ENCODE measurements around the gene TTLL13.
A peak's percentile ranks its signal among the peaks of the same experiment; 100 is the strongest.

Gene TTLL13, protein sequence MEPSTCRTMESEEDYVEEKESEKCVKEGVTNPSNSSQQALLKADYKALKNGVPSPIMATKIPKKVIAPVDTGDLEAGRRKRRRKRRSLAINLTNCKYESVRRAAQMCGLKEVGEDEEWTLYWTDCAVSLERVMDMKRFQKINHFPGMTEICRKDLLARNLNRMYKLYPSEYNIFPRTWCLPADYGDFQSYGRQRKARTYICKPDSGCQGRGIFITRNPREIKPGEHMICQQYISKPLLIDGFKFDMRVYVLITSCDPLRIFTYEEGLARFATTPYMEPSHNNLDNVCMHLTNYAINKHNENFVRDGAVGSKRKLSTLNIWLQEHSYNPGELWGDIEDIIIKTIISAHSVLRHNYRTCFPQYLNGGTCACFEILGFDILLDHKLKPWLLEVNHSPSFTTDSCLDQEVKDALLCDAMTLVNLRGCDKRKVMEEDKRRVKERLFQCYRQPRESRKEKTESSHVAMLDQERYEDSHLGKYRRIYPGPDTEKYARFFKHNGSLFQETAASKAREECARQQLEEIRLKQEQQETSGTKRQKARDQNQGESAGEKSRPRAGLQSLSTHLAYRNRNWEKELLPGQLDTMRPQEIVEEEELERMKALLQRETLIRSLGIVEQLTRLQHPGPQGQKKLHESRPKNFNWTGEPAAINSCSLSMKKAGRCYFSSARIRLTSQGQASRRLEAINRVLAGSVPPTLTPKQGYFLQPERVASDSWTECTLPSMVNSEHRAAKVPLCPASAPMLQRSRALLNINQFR

DNA sequence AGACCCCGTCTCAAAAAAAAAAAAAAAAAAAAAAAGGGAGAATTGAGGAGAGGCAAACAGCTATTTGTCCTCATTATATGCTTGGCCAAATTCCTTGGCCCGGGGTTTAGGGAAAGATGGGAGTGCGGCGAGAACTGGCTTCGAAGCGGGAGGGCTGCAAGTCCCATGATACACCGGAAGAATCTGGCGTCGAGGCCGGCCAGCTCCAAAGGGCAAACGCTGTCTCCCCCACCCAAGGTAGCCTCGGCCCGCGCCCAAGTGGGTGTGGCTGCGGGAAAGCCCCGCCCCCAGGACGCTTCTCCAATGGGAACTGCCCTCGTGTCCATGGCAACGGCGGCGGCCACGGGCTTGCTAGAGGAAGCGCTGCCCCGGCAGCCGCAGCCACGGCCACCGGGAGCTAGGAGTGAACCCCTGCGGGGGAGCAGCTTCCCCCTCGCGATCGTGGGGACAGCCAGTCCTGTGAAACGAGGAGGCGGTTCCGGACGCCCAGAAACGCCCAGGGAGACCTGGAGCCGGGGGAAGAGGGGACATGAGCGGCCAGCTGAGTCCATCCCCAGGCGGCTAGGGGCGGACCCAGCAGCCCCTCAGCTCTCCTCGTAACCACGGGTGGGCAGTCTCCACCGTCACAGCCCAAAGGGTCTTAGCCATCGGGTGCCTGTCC, at the start of gene TTLL13:
TSS of gene TTLL13 (plus strand) at position 354 of the 661 bp plus-strand sequence. CDS start 1,075 bp downstream, outside the sequence.
- DNase-seq: peak; percentile 25 to 93 (median 76)

DNA sequence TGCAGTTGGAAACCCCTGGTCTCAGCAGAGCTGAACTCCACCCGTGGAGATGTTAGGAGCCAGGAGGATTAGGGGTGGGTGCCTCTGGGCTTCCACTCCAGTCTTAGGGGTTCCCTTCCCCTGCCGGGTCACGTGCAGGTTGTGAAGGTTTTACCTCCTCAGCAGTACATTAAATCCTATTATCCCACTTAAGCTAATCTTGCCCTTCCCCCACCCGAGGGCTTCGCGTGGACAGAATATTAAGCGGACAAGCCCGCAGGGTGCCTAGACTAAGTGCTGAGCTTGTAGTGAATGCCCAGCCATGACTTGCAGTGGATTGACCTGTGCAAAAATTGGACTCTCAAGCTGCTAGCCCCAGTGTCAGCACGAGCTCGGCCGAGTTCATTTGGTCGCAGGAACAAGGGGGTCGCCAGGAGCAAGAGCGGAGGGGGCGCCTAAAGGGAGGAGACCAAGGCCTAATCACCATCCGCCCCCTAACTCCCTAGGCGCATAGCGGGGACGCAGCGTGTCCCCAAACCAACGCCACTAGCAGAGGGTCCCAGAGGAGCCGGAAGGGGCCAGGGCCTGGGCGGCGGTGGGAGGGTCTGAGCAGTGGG, 48.7 kb upstream of the TTLL13 start:
- peak in 11 of 56 donors; percentile 13 to 72 (median 37) for DNase-seq

DNA sequence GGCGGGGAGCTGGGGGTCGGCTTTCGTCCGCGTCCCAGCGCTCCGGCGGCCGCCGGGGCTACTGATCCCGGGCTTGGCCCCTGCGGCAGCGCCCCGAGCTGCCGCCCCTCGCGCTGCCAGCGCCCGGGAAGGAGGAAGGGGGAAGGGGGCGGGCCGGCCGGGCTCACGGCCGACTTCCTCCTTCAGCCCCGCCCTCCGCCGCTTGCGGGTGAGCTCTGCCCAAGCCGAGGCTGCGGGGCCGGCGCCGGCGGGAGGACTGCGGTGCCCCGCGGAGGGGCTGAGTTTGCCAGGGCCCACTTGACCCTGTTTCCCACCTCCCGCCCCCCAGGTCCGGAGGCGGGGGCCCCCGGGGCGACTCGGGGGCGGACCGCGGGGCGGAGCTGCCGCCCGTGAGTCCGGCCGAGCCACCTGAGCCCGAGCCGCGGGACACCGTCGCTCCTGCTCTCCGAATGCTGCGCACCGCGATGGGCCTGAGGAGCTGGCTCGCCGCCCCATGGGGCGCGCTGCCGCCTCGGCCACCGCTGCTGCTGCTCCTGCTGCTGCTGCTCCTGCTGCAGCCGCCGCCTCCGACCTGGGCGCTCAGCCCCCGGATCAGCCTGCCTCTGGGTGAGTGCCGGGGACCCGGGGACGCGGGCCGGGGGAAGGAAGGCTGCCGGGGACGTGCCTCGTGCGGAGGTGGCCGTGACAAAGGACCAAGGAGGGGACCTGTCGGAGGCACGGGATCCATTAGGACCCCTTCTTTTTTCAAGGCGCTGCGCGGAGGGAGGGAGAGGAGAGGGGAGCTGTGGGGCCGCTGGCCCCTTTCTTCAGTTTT, 48.0 kb upstream of the TTLL13 start, which contains the start of gene SEMA4B:
TSS of gene SEMA4B (plus strand) at position 201 of the 814 bp plus-strand sequence. CDS start at position 450, 249 bp downstream.
- DNase-seq: peak in 47 of 56 donors; percentile 17 to 80 (median 51)

DNA sequence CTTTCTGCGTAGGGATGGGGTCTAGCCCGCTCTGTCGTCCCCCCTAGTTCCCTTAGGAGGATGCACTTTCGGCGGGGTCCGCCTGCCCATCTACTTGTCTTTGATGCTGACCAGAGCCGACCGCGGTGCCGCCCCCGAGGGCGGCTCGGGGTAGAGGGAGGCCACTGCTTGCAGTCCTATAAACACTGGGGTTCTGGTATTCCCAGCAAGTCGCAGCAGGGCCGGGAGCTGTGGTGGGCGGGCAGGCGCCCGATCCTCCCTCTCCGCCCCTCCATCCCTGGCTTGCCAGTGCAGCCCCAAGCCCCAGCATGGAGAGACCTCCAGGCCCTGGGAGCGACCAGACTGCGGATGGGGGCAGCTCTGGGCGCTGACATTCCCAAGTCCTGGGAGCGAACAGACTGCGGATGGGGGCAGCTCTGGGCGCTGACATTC, 47.4 kb upstream of the TTLL13 start:
- peak in 5 of 56 donors; percentile 10 to 35 (median 21) for DNase-seq

DNA sequence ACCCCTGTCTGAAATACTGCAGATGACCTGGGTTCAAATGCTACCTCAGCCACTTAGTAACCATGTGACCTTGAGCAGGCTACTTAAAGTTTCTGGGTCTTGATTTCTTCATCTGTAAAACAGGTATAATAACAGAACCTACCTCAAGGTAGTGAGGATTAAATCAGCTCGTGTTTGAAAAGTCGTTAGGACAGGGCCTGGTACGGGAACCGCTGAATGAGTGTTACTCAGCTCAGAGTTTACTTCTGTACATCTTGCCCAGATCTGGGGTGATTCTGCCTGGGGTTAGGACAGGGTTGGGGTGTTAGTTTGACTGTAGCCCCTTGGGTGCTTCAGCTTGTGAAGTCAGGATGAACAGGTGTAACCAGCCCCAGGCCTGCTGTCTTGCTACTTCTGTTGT, 46.4 kb upstream of the TTLL13 start:
- no peak for DNase-seq

DNA sequence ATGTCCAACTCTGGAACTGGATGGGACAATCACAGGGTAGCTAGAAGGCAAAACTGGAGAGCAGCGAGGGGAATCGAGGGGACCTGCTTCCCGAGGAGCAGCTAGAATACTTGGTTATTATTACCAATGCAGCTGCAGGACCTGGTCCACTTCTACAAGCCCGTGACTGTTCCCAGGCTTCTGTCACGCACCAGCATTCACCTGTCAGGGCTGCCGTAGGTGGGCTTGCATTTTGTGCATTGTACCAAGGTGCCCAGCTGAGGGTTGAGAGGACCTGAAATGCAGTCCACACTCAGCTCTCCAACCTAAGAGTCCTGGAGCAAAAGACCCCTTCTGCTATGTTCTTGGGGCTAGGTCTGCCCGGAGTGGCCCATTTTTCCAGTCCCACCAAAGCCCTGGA, 45.9 kb upstream of the TTLL13 start:
- DNase-seq: no peak

DNA sequence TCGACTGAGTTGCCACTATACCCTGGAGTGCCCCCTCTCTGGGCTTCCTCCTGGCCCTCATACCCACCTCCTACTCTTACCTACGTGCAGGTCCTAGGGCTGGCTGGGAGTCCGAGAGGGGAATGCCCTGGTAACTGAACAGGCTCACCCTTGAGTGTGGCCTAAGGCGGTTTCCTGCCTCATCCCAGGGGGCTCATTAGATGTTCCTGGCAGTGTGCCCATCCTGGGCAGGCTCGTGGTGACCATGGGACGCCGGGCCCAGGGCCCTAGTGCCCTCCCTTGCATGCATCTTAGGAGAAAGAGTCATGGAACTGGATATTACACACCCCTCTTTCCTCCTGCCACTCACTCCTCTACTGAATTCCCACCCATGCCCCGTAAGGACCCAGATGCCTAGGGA, 45.4 kb upstream of the TTLL13 start:
- peak in 22 of 56 donors; percentile 5 to 70 (median 28) for DNase-seq

DNA sequence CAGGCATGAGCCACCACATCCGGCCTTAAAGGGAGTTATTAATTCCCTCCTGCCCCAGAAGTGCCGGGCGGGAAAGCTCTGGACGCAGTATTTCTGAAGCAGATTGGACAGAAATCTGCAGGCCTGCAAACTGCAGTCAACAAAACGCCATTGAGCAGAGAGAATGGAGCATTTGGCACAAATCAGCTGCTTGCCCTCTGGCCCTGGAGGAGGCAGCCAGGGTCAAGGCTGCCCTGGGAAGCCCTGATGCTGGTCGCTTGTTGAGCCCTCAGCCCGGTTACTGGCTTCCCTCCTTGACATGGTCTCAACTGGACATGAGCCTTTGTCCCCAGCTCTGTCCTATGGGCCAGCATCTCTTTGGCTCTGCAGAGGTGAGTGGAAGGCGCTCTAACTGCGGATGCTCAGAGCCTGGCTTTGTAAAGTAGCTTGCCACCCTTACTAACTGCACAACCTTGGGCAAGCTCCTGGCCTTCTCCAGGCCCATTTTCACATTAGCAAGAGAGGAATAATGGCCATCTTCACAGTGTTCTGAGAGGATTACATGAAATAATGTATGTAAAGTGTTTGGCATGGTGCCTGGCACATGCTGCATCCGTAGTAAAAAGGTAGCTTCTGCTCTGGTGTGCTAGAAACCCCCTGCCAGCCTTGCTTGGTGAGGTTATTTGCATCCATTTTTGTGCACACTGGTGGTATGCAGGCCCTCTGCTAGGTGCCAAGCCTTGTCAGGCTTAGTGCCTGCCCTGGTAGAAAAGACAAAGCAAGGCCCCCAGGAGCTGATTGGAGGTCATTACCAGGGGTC, 44.1 kb upstream of the TTLL13 start:
- peak in 12 of 56 donors; percentile 16 to 41 (median 28) for DNase-seq

DNA sequence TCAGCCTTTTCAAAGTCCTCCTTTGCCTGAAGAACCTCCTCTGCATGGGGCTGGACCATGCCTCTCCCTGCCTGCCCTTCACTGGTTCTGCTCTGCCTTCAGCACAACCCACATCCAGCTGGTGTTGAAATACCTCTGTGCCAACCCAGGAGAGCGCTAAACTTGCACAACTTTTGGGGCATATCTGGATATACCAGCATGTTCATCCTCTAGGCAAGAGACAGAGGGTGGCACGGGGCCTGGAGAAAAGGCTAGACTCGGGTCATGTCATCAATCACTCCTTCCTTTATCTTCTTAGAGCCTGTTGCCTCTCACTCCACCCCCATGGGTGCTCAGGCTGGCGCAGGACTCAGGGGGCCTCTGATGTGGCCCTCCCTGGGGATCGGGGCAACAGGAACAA, 43.5 kb upstream of the TTLL13 start:
- DNase-seq: no peak

DNA sequence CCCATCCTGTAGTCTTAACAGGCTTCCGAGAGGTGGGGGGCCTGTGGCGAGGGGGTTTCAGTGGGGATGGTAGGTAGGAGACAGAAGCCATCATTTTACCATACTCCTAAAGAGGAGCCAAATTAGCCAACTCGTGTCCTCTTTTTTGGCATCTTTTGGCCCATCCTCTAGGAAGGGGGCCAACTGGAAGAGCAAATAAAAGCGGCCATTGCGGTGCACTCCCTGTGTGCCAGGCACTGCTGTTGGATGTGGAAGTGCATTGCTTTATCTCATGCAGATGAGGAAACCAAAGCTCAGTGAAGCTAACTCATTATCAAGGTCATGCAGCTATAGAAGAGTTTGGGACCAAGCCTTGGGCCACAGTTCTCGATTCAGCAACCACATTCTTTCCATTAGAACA, 42.1 kb upstream of the TTLL13 start:
- DNase-seq: no peak

DNA sequence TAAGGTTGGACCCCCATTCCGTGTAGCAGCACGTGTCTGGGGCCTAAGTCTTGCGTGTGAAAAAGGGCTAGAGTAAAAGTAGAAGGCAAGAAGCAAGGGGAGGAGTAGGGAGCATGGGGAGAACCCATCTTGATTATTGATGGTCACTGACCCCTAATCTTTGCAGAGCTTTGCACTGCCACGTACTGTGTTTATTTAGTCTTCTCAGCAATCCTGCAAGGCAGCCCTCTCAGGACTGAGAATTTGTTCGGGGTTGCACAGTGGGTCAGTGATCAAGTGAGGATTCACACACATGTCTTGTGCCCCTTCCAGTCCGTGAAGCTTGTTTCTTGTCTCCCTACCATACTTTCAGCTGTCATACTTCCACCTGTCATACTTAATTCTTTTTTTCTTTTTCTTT, 41.0 kb upstream of the TTLL13 start:
- no peak for DNase-seq

DNA sequence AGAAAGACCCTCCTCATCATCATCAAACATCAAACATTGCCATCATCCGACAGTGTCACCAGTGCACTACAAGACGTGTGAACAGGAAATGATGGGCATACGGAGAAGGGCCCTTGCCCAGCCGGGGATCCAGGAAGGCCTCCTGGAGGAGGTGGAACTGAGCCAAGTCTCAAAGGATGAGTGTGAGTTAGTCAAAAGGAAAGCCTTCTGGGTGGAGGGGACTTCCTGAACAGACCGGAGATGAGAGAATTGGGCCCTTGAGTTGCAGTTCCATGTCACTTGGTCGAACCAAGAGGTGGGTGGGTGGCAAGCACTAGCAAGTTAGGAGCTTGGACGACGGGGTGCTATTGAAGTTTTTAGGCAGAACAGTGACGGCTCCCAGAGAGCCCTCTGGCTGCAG, 39.8 kb upstream of the TTLL13 start:
- DNase-seq: no peak

DNA sequence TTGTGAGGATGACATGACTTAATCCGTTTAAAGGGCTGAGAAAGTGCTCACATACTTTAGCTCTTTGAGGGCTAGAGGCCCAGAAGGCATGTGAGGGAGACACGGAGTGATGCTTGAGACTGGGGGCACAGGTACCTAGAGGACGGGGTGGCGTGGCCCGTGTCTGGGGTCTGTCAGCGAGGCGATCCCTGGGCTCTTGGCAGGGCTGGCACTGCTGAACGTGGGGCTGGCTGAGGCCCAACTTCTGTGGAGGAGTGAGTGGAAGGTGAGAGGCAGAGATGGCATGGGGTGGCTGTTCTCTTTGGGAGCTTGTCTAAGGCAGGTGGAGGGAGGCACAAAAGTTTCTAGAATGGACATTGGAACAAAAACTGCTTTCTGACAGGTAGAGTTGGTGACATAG, 38.8 kb upstream of the TTLL13 start:
- DNase-seq: no peak

DNA sequence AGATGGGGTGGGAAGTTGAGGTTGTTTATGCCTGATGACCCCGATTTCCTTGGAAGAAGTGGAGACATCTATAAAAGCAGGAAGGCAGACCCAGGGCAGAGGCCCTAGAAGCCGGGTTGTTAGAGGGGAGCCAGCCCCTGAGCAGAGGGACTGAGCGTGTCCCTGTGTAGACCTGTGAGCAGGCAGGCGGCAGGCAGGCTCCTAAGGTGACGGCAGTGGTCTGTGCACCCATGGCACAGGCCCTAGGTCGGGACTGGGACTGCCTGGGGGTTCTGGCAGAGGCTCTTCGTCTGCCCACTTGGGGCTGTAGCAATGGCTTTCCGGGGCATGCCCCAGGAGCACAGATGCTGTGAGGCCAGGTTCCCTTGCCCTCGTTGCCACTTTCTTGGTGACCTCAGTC, 38.3 kb upstream of the TTLL13 start:
- no peak for DNase-seq

DNA sequence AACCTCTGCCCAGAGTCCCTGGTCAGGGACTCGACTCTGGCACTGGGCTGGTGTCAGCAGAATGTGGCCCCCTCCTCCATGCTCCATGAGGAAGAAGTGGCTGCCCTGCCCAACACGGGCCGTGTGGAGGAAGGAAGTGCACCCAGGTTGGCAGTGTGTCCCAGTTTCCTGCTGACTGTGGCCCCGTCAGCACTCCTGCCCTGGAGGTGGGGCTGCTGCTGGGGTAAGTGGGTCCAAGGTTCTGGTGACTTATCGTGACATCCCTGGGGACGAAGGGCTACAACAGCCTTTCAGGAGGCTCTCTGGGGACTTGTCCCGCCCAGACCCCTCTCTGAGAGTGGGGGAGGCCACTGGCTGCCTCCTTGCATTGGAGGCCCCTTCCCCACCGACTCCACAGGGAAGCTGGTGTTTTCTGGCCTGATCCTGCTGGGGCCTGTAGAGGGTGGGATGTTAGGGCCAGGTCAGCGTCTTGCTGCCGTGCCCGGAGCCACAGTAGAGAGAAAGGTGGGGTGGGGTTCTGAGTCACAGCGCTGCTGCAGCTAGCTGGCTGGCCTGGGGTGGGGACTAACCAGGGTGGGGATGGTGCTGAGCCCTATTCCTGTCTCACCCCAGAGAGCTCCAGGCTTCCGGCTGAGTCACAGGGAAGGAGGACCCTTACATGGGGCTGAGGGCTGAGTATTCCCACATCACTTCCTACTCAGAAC, 37.8 kb upstream of the TTLL13 start:
- peak in 1 of 56 donors; percentile 30 for DNase-seq

DNA sequence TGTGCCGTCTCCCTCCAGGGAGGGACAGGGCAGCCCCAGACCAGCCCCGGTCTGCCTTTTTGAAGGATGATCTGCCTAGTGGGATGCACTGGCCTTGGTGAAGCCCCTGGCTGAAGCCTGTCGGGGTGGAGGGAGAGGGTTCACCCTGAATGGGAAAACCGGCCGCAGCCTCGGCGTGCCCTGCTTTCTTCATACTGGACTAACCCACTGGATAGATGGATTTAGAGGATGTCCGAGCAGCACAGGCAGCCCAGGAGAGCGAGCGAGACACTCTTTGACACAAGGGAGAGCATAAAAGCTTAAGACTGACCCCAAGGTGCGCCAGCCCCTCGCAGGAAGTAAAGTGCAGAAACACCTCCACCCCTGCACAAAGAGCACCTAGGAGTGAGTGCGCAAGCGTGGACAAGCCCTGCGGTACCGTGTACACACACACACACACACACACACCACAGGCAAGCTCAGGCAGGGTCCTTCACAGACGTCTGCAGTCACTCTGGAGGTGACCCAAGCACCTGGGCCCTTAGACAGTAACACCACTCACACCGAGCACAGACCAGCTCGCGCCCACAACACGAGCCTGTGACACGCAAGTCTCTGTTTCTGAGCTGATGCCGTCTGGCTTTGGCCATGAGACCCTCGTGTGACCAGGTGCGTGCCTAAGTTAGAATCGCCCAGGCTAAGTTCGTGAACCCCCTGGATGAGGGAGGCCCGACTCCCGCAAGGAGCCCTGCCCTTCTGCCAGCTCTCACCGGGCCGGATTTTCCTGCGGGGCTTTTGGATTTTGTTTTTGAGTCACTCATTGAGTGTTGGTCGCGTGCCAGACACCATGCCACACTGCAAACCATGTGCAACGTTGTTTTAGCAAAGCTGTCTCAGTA, 36.9 kb upstream of the TTLL13 start:
- no peak for DNase-seq

DNA sequence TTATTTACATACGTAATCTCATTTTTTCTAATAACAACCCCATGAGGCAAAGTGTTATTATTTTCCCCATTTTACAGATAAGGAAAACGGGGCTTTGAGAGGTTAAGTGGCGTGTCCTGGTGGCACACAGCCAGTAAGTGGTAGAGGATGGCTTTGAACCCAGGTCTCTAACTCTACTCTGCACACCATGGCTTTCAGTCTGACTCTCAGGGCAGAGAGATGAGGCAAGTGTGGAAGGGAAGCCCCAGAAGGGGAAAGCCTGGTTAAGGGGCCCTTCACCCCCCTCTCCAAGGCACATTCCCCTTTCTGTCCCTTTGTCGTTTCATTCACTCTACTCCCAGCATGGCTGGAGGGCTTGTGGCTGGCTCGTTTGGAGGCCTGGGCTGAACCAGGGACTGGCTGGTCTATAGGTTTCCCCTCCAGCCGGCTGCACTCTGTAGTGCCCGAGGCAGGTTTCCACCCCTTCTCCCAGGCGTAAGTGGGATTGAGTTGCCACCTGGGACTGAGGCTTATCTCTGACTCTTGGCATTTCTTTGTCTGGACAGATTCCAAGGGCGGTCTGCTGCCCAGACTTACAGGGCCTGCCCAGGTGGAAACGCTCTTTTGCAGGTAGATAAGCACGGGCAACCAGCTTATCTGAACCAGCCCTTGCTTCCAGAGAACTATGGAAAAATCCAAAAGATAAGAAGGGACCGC, 36.1 kb upstream of the TTLL13 start:
- DNase-seq: no peak
